ENCODE results near the gene PRELID3B.
A peak's percentile ranks its signal among the peaks of the same experiment; 100 is the strongest.
"Not testable (repeated sequence)": the region's sequence is repeated elsewhere in the genome, so short reads cannot be mapped to it uniquely, and the experiment has no call there.

The PRELID3B gene

DNA sequence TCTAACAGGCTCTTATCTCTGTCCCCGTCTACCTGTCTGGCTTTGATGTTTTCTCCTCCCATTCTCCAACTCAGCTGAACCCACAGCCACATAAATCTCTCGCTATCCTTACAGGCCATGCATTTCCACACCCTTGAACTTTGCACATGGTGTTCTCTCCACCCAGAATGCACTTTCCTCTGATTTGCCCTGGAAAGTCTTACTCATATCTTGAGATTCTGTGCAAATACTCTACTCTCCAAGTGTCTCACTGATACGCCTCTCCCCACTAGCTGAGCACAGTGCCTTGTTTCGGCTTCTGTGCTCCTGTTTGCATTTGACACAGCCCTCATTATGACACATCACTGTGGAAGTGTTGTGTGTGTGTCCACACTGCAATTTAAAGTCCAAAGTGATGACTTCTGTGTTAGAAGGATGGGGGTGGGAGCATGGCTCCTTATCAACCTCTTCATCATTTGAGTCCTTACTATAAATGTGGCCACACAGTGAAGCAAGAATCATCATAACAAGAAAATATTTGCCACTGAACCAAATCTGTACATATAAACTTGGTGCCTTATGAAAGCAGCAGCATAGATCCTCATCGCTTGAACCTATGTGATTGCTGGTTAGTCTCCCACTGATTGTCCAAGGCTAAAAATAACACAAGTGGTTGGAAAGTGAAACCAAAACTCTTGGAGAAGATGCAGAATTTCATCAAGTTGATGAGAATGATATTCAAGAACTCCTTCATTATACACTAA, 5.5 kb upstream of the PRELID3B start:
- DNase-seq = no peak

DNA sequence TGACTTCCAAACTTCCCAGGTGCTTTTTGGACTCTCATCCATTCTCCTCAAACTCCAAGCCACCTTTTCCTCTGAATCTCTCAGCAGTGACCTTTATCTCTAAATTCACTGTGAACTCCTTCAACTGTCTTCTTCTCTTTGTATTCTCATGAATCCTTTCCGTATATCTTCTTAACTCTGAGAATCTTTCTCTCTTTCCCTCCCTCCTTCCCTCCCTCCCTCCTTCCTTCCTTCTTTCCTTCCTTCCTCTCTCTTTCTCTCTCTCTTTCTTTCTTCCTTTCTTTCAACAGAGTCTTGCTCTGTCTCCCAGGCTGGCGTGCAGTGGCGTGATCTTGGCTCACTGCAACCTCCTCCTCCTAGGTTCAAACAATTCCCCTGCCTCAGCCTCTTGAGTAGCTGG, 4.3 kb upstream of the PRELID3B start:
- no peak for DNase-seq

DNA sequence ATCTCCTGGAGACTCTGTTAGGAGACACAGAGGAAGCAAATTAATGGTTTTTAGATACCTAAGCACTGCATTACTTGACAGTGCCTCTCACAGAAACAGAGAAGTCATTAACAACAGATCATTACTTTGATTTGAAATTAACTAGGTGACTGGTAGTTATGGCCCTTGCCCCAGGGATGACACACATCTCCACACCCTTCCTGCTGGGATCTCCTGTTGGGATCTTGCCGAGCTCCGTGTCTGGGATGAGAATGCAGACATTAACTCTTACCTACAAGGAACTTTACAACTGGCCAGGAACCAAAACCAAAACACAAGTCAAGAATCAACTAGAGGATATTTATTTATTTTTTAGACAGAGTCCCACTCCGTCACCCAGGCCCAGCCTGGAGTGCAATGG, 2.2 kb upstream of the PRELID3B start:
- no peak for DNase-seq

DNA sequence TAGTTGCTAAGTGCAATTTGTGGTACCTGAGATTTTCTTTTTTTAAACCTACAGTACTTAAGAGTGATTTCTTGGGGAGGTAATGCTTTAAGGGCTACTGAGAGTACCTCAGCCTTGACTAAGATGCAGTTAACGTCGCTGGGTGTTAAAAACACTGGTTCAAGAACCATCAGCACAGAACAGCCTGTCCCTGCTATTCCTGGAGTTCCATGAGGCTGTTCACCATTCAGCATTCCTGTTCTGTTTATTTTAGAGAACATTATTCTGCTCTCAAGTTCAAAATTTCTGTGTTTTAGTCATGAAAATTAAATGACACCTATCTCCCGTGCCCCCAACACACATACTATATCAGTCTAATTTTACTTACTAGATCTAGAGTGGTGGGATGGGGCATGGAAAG, 1.7 kb upstream of the PRELID3B start:
- DNase-seq = no peak

DNA sequence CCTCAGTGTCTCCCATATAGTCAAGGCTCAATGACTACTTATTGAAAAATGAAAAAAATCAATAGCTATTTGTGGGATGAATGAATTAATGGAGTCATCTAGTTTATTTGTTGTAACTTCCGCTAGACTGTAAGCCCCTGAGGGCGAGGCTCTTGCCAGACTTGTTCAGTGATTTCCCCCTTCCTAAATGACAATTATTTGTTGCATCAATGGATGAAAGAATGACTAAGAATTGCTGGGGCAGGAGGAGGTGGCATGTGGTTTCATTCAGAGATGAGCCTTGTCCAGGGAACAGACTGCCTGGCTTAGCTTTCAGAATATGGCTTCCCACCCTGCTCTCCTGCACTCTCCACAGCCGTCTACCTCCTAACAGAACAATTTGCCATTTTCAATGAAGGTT, 1.1 kb upstream of the PRELID3B start:
- DNase-seq = no peak

DNA sequence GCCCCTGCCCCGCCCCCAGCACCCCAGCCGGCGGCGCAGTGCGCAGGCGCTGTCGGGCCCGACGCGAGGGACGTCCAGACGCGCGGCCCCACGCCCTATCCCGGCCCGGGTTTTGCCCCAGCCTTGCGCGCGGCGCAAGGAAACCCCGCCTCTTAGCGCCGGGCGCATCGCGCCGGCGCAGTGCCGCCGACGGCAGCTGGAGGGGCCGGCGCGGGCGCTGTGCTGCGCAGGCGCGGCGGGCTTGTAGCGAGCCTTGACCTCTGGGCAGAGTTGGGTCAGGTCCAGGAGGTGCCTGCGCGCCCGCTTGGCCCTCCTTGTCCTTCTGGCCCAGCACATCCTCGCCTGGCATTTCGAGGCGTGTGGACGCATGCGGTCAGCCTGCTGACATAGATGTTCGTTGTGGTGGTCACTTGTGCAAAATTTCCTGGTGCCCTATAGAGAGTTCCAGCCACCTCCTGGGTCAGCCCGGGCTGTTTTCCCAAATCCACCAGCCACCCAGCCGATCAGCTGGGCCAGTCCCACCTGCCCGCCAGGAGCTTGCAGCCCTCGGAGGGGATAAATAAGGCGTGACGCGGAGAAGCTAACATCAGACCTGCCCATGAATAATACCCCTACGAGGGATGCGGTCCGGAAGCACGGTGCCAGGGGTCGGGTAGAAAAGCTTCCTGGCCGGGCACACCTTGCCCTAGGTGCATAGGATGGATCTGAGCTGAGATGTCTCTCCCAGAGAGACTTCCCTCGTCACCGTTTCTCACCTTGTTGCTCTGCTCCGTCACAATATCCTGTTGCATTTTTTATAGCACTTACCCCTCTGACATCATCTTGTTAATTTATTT, 428 bp upstream of the PRELID3B start:
- peak; percentile 87 for DNase-seq

DNA sequence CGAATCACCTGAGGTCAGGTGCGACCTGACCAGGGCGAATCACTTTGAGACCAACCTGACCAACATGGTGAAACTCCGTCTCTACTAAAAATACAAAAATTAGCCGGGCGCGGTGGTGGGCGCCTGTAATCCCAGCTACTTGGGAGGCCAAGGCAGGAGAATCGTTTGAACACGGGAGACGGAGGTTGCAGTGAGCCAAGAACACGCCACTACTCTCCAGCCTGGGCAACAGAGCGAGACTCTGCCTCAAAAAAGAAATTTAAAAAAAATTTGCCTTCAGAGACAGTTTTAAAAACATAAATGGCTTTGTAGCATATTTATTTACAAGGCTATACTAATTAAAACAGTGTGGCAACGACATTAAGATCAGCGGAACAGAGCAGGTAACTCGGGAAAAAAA, 1.1 kb downstream of the PRELID3B start:
- not testable (repeated sequence) for DNase-seq

DNA sequence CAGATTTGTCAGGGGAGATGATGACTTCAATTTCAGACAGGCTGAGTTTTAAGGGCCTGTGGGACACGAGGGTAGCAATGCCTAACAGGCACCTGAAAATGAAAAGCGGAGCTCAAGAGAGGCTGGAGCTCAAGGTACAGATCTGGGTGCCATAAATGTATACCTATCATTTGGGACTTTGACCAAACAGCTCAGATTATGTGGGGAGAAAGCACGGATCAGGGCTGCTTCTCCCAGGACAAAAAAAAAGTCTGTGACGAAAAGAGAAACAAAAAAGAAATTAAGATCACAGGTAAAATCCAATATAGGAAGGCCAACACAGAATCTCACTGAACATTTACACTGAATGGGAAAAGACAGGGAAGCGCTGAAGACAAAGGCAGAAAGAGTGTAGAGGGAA, 1.9 kb downstream of the PRELID3B start:
- DNase-seq = no peak

DNA sequence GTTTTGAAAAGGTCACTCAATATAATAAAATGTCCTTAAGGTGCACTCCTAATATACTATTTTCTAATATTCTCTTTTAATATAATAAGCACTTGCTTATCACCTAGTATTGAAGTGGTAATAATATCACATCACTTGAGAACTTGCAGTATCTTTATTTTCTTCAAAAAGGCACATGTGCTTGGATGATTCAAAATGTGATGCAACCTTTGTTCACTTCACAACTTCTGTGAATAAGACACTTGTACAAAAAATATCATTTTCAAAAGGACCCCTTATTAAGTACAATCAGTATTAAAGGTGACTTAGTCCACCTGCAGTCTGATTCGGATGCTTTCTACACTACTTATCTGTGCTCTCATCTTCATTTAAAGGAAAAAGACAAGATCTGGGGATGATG, 3.4 kb downstream of the PRELID3B start:
- no peak for DNase-seq

DNA sequence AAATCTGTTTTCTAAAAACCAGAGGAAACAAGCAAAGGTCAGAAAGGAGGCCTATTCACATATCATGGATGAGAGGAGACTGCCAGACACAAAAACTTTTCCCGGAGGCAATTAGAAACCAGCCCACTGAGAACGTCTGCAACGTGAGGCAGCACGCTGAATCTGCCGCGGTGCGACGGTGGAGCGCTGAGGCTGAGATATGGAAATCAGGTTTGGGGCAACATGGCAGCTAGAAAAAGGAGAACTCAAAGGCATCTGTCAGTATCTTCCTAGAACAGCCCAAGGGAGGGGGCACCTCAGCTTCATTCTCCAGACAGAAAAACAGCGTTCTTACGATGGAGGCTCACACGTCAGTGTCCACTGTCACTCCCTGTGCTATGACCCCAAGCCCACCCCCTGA, 5.2 kb downstream of the PRELID3B start:
- no peak for DNase-seq

DNA sequence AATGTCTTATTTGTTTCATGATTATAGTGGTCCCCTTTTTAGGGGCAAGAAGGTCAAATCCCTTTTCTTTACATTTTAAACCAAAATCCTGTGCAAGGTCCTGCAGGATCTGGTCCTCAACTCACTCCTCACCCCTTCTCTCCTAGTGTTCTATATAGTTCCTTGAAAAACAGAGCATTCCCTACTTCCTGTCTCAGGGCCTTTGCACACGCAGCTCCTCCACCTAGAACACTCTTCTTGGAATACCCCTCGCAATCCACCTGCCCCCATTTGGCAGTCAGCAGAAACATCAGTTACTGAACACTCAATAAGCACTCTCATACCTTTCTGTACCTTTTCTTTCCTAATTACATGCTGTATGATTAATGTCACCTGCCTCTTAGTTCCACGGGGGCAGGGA, 7.2 kb downstream of the PRELID3B start:
- no peak for DNase-seq

DNA sequence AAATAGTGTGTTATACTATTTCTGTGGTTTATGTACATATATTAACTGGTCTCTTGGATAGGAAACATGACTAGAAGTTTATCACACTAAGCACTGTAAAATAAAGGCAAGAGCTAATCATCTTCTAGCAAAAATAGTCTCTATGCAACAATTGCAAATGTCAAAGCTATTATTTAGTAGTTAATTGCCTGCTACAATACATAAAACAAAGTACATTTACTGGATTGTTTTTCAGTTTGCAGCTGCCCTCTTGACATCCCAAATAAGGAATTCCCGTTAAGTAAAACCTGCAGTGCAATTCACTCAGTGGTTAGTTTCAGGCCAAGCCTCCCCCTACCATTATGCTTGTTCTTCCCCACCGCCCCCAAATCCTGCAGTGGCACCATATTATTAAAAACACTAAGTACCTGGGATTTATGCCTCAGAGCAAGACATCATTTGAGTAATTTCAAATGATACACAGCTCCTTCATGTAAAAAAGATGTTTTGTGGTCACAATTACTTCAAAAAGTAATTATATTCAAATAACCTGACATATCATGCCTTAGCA, 8.9 kb downstream of the PRELID3B start:
- no peak for DNase-seq

DNA sequence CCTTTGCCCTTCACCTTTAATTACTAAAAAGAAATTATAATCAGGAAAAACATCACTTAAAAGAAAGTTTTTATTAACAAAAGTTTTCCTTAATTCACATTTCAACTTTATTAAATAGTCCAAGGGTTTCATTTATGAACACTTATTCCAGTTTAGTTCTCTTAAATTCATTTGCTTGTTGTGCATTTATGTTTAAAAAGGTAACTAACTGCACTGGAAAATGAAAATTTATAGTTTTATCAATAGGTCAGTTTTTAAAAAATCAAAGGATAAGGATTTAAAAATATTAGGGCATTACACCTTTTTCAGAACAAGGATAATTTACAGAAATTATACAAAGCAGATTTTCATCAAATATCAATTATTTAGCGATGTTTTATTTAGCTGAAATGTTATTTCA, 9.5 kb downstream of the PRELID3B start:
- DNase-seq = no peak

DNA sequence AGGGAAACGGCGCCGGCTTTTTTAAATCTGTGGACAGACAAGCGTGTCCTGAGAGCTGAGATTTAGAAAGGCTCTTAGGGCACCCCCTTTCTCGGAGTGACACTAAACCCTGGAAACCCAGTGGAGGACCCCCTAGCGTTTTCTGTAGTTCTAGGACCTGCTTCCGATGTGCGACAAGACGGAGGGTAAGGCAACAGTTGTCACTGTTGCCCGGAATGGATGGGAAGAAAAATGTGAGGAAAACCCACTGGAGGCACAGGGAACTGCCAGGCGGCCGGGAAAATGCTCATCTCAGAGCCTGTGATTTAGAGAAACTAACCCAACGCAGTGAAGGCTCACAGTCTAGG, 9.9 kb downstream of the PRELID3B start:
- DNase-seq = peak; percentile 89

DNA sequence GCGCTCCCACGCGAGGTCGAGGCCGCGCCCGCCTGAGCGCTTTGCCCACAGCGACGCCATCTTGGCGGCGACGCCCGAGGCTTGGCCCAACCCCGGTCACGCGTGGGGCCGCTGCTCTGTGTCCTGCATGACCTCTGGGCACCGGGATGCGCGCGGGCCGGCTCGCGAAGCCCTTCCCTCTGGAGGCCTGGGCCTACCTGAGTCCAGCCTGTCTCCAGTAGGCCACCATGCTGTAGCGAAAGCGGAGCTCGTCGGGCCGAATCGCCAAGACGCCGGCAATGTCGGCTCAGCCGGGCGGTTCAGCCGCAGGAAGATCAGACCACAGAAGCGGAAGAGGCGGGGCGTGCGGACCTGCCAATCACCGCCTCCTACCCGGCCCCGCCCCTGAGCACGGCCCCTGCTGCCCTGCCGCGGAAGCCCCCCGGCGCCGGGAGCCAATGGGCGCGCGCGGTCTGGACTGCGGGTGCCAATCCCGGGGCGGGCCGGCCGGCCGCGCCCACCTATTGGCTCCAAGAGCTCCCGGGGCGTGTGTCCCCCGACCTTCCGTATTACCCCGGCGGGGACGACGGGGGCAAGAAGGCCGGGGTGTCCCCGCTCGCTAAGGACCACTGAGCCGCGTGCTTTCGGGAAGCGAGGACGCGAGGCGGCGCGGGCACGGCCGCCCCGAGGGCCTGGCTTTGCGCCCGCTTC, 10.4 kb downstream of the PRELID3B start, which contains the start of gene ATP5F1E:
Gene ATP5F1E, minus strand, starts transcription at position 313 of the 690 bp plus-strand sequence. Its CDS starts 84 bp downstream, at position 229.
- DNase-seq = peak; percentile 97

DNA sequence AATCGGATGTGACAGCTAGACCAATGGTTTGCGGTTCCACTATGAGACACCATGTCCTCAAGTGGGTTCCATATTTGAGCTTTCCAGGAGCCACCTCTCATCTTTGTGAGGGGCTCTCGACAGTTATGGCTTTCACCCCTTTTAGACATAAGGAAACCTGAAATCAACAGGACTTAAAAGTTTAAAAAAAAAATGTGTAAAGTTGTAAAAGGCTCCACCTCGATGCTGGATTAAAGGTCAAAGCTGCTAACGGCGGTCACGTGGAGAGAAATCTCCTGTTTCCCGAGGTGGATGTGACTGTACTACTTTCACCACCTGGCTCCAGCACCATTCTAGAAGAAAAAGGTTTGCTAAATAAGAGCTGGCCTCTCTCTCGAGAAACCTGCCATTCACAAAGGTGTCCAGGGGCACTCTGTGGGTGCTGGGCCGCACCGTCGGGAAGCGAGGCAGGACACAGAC, 11.0 kb downstream of the PRELID3B start:
- no peak for DNase-seq

DNA sequence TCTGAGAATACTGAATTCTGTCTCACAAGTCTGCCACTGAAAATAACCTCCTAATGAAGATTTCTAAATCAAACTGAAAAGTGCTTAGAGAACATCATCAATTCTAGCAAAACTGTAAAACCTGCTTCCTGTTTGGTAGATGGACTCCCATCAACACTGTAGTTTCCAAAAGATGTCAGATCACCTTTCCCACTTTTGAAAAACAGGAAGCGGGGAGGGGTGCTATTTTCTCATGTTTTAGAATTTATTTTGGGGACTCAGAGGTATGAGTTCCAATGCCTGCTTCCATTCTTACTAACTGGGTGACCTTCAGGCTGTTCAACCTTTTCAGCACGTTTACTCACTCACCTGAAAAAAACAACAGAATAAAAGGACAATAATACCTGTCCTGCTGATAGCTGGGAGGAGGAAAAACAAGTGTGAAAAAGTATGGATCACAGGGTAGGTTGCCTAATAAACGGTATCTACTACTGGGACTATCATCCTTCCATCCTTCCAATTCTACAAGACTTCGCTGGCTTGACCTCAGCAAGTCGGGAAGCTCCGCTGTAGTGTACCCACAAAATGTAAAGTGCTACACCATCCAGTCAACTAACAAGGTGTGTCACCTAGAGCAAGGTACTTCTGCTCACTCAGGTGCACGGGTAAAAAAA, 11.5 kb downstream of the PRELID3B start:
- no peak for DNase-seq

DNA sequence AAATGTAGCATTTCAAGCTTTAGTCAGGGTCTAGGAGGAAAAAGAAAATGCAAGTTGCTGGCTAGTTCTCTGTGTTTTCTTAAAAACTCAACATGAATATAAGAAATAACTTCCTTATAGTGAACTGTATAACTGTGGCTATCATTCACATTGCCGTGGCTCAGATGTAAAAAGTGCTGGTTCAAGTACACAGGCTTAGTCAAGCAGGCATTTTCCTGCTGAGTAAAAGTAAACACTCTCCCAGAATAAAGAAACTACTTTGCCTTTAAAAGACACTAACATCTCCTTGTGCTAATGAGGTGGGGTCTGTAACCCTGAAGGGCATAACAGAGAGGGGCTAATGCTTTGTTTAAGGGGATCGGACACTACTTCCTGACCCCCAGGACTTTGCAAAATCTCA, 13.8 kb downstream of the PRELID3B start:
- DNase-seq = no peak

DNA sequence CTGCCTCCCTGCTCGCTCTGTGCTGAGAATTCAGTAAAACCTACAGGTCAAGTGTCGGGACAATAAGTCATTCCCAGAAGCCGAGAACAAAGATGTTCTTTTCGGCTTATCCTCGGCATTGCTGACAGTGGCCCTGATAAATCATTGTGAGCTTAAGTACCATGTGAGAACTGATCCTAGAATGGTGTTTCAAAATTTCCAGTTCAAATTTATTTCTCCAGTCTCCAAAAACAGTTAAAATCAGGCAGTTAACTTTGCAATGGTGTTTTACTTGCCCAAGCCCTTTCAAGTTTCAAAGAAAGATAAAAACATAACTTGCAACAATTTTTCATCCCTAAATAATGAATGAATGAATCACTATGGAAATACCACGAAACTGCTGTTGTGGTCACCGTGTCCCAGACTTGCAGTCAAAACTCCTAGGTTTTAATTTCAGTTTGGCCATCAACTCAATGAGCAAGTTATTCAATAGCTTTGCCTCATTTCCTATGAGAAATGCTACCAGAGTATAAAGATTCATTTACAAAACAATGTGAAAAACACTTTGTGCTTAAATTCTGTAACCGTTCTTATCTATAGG, 14.8 kb downstream of the PRELID3B start:
- no peak for DNase-seq

DNA sequence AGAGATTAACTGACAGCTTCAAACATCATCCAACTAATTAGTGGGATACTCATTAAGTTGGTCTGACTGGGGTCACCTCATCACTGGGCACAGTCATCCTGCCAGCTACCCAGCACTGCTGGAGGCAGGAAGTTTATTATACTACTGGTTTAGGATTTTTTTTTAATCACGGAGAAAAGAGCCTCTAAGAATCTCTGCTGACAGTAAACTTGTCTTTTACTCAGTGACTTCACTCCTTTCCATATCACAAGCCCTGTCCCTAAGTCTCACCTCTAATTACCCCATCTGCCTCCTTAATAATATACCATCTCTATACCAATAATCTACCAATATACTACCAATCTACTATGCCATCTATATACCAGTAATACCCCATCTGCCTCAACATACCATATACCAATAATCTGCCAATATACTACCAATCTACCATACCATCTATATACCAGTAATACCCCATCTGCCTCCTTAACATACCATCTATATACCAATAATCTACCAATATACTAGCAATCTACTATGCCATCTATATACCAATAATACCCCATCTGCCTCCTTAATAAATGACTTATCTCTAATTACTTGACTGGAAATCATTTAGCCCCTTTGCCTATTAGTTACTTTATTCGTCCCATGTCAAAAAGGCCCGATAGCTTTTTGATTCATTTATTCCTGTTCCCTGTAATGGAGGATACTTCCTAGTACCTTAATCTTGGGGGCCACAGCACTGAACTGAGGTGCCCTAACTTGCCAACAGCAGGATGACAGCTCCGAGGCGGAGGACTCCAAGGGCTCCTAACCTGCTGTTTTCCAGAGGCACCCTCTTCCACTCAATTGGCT, 15.5 kb downstream of the PRELID3B start:
- DNase-seq = no peak

DNA sequence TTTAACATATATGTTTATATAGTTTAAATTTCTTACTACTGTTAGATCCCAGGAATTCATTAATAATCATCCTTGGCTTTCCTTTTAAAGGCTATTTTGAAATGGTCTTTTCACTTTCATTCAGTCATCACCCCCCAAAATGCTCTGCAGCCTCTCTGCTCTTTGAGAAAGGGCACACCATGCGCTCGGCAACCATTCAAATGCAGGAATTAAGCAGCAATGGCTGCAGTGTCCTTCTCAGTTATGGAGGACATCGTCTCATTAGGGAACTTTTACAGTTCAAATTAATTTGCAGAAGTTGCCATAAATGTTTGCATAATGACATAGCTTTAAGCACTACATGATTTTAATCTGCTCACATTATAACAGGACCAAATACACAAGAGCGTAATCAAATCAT, 17.1 kb downstream of the PRELID3B start:
- DNase-seq = no peak

DNA sequence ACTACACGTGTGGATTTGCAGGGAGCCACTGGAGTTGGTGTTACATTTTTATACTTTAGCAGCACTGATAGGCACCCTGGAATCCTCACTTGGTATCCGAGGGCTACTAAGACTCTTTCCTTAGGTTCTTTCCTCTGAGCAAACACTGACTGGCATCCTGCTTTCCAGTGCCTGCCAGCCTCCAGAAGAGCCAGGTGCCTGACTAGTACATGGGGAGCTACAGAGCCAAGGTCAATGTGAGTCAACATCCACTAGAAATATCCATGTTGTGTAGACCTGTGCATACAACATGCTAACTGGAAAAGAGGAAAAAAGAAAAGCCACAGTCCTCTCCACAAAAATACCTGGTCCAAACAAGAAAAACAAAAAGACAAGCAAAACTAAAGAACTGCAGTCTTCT, 17.5 kb downstream of the PRELID3B start:
- no peak for DNase-seq

All from NCI-H2227 treated with DMSO at 0.1 percent for 48 hours (cell line).